ENCODE measurements around the gene NBPF3.
A peak's percentile ranks its signal among the peaks of the same experiment; 100 is the strongest.
"Not testable (repeated sequence)": the region's sequence is repeated elsewhere in the genome, so short reads cannot be mapped to it uniquely, and the experiment has no call there.

The NBPF3 gene

GRCh38 chr1:21439721-21440629 is at the start of gene NBPF3:
Gene NBPF3, plus strand, starts transcription at chr1:21440137. Its CDS starts 4,950 bp downstream, at chr1:21445087.
- H3K4me1 ChIP-seq (ENCODE audit: control insufficient read depth, low read depth, low read length) = peaks cover 3% of the 10 kb centered on the region
- peaks cover 48% of the 10 kb centered on the region for H3K27me3 ChIP-seq (ENCODE audit: control insufficient read depth, insufficient read depth, low read length)
- H3K36me3 ChIP-seq (ENCODE audit: control insufficient read depth, low read depth, low read length) = no peaks in the 10 kb centered on the region
- no peaks in the 10 kb centered on the region for H3K9me3 ChIP-seq (ENCODE audit: control insufficient read depth, low read depth, low read length)
- peak within 1 kb of the TSS; percentile 61 for H3K4me3 ChIP-seq (ENCODE audit: low read length)
- peak within 1 kb of the TSS; percentile 28 for H3K9ac ChIP-seq (ENCODE audit: low read length)
- H3K27ac ChIP-seq (ENCODE audit: low read length) = no peak within 1 kb of the TSS

- Histone ChIP-seq H3K36me3 (ENCODE audit: control insufficient read depth, low read depth, low read length) (no peaks in the 10 kb centered on the region), H3K27ac (ENCODE audit: low read length) (no peak overlapping the region), H3K9ac (ENCODE audit: low read length) (no peak overlapping the region), H3K27me3 (ENCODE audit: control insufficient read depth, insufficient read depth, low read length) (no peaks in the 10 kb centered on the region), H3K9me3 (ENCODE audit: control insufficient read depth, low read depth, low read length) (no peaks in the 10 kb centered on the region), H3K4me3 (ENCODE audit: low read length) (no peak overlapping the region), H3K4me1 (ENCODE audit: control insufficient read depth, low read depth, low read length) (no peaks in the 10 kb centered on the region)
These were observed 48.4 kb upstream of the NBPF3 start for GRCh38 chr1:21391497-21391896.

GRCh38 chr1:21392587-21393263 is 47.2 kb upstream of the NBPF3 start:
- Histone ChIP-seq H3K9ac (ENCODE audit: low read length) (no peak overlapping the region), H3K4me1 (ENCODE audit: control insufficient read depth, low read depth, low read length) (no peaks in the 10 kb centered on the region), H3K27me3 (ENCODE audit: control insufficient read depth, insufficient read depth, low read length) (no peaks in the 10 kb centered on the region), H3K4me3 (ENCODE audit: low read length) (no peak overlapping the region), H3K27ac (ENCODE audit: low read length) (no peak overlapping the region), H3K9me3 (ENCODE audit: control insufficient read depth, low read depth, low read length) (no peaks in the 10 kb centered on the region), H3K36me3 (ENCODE audit: control insufficient read depth, low read depth, low read length) (no peaks in the 10 kb centered on the region)

GRCh38 chr1:21396516-21396915 is 43.4 kb upstream of the NBPF3 start:
- no peak overlapping the region for H3K27ac ChIP-seq (ENCODE audit: low read length)
- peaks cover 6% of the 10 kb centered on the region for H3K27me3 ChIP-seq (ENCODE audit: control insufficient read depth, insufficient read depth, low read length)
- H3K9ac ChIP-seq (ENCODE audit: low read length) = no peak overlapping the region

GRCh38 chr1:21397813-21398188 is 42.1 kb upstream of the NBPF3 start:
- Histone ChIP-seq H3K27me3 (ENCODE audit: control insufficient read depth, insufficient read depth, low read length) (peaks cover 6% of the 10 kb centered on the region), H3K27ac (ENCODE audit: low read length) (no peak overlapping the region), H3K9me3 (ENCODE audit: control insufficient read depth, low read depth, low read length) (no peaks in the 10 kb centered on the region), H3K4me1 (ENCODE audit: control insufficient read depth, low read depth, low read length) (no peaks in the 10 kb centered on the region), H3K4me3 (ENCODE audit: low read length) (no peak overlapping the region), H3K9ac (ENCODE audit: low read length) (no peak overlapping the region), H3K36me3 (ENCODE audit: control insufficient read depth, low read depth, low read length) (no peaks in the 10 kb centered on the region)

More at GRCh38 chr1:21396516-21396915, 43.4 kb upstream of the NBPF3 start:
- Histone ChIP-seq H3K4me3 (ENCODE audit: low read length) (no peak overlapping the region), H3K4me1 (ENCODE audit: control insufficient read depth, low read depth, low read length) (no peaks in the 10 kb centered on the region), H3K36me3 (ENCODE audit: control insufficient read depth, low read depth, low read length) (no peaks in the 10 kb centered on the region), H3K9me3 (ENCODE audit: control insufficient read depth, low read depth, low read length) (no peaks in the 10 kb centered on the region)

GRCh38 chr1:21401726-21402346 is 38.1 kb upstream of the NBPF3 start:
- H3K4me1 ChIP-seq (ENCODE audit: control insufficient read depth, low read depth, low read length); H3K9me3 ChIP-seq (ENCODE audit: control insufficient read depth, low read depth, low read length); H3K27ac ChIP-seq (ENCODE audit: low read length); H3K9ac ChIP-seq (ENCODE audit: low read length); H3K27me3 ChIP-seq (ENCODE audit: control insufficient read depth, insufficient read depth, low read length); H3K36me3 ChIP-seq (ENCODE audit: control insufficient read depth, low read depth, low read length); H3K4me3 ChIP-seq (ENCODE audit: low read length): not testable (repeated sequence)

- Histone ChIP-seq H3K9ac (ENCODE audit: low read length) (no peak overlapping the region), H3K9me3 (ENCODE audit: control insufficient read depth, low read depth, low read length) (no peaks in the 10 kb centered on the region), H3K36me3 (ENCODE audit: control insufficient read depth, low read depth, low read length) (no peaks in the 10 kb centered on the region), H3K27me3 (ENCODE audit: control insufficient read depth, insufficient read depth, low read length) (no peaks in the 10 kb centered on the region), H3K4me3 (ENCODE audit: low read length) (no peak overlapping the region), H3K27ac (ENCODE audit: low read length) (no peak overlapping the region), H3K4me1 (ENCODE audit: control insufficient read depth, low read depth, low read length) (no peaks in the 10 kb centered on the region)
These were observed 33.3 kb upstream of the NBPF3 start for GRCh38 chr1:21406659-21407058.

- not testable (repeated sequence) for H3K27ac ChIP-seq (ENCODE audit: low read length); H3K9me3 ChIP-seq (ENCODE audit: control insufficient read depth, low read depth, low read length); H3K9ac ChIP-seq (ENCODE audit: low read length); H3K36me3 ChIP-seq (ENCODE audit: control insufficient read depth, low read depth, low read length); H3K27me3 ChIP-seq (ENCODE audit: control insufficient read depth, insufficient read depth, low read length); H3K4me3 ChIP-seq (ENCODE audit: low read length); H3K4me1 ChIP-seq (ENCODE audit: control insufficient read depth, low read depth, low read length)
These were observed 30.0 kb upstream of the NBPF3 start for GRCh38 chr1:21409897-21410296.

GRCh38 chr1:21414015-21414414 is 25.9 kb upstream of the NBPF3 start:
- Histone ChIP-seq H3K4me3 (ENCODE audit: low read length) (no peak overlapping the region), H3K9me3 (ENCODE audit: control insufficient read depth, low read depth, low read length) (no peaks in the 10 kb centered on the region), H3K27me3 (ENCODE audit: control insufficient read depth, insufficient read depth, low read length) (no peaks in the 10 kb centered on the region), H3K4me1 (ENCODE audit: control insufficient read depth, low read depth, low read length) (no peaks in the 10 kb centered on the region), H3K36me3 (ENCODE audit: control insufficient read depth, low read depth, low read length) (no peaks in the 10 kb centered on the region), H3K27ac (ENCODE audit: low read length) (no peak overlapping the region), H3K9ac (ENCODE audit: low read length) (no peak overlapping the region)

GRCh38 chr1:21420378-21420777 is 19.6 kb upstream of the NBPF3 start:
- H3K9ac ChIP-seq (ENCODE audit: low read length); H3K9me3 ChIP-seq (ENCODE audit: control insufficient read depth, low read depth, low read length); H3K4me3 ChIP-seq (ENCODE audit: low read length); H3K4me1 ChIP-seq (ENCODE audit: control insufficient read depth, low read depth, low read length); H3K27ac ChIP-seq (ENCODE audit: low read length); H3K36me3 ChIP-seq (ENCODE audit: control insufficient read depth, low read depth, low read length); H3K27me3 ChIP-seq (ENCODE audit: control insufficient read depth, insufficient read depth, low read length): not testable (repeated sequence)

- not testable (repeated sequence) for H3K27me3 ChIP-seq (ENCODE audit: control insufficient read depth, insufficient read depth, low read length); H3K9ac ChIP-seq (ENCODE audit: low read length); H3K9me3 ChIP-seq (ENCODE audit: control insufficient read depth, low read depth, low read length); H3K4me3 ChIP-seq (ENCODE audit: low read length); H3K4me1 ChIP-seq (ENCODE audit: control insufficient read depth, low read depth, low read length); H3K36me3 ChIP-seq (ENCODE audit: control insufficient read depth, low read depth, low read length); H3K27ac ChIP-seq (ENCODE audit: low read length)
These were observed 18.6 kb upstream of the NBPF3 start for GRCh38 chr1:21421307-21421706.

All from iPS-18a (cell line).